Cerebellar nuclear complex (tissue), 1 donor: ENCODE results near the gene CTSW.
"Not testable (repeated sequence)": the region's sequence is repeated elsewhere in the genome, so short reads cannot be mapped to it uniquely, and the experiment has no call there.

ENCODE experiments used
- DNase-seq, 2 experiments: peaks; one replicate each; lab custom pipeline; 2025; lab: John Stamatoyannopoulos, UW

Gene CTSW

GRCh38 chr11:65879617-65880016 lies at the start of gene CTSW:
Gene CTSW, plus strand, starts transcription at chr11:65879837. Its CDS starts 18 bp downstream, at chr11:65879855.
- DNase-seq, result no peak

- not testable (repeated sequence) for DNase-seq
Observed at GRCh38 chr11:65832231-65832630, 47.4 kb upstream of the CTSW start.

- peak; percentile 76 to 96 for DNase-seq
Observed at GRCh38 chr11:65833297-65834030, 46.2 kb upstream of the CTSW start, which contains the start of gene SNX32. Gene SNX32, plus strand, starts transcription at chr11:65833963. Its CDS starts 103 bp downstream, at chr11:65834066.

GRCh38 chr11:65834202-65834601 lies 45.4 kb upstream of the CTSW start:
- no peak for DNase-seq

GRCh38 chr11:65842144-65842543 lies 37.5 kb upstream of the CTSW start:
- DNase-seq, result no peak

GRCh38 chr11:65843811-65844210 lies 35.8 kb upstream of the CTSW start:
- DNase-seq, result no peak

- no peak for DNase-seq
Observed at GRCh38 chr11:65844231-65844872, 35.3 kb upstream of the CTSW start.

GRCh38 chr11:65847746-65848145 lies 31.9 kb upstream of the CTSW start:
- no peak for DNase-seq

- DNase-seq, result not testable (repeated sequence)
Observed at GRCh38 chr11:65848693-65849092, 30.9 kb upstream of the CTSW start.

GRCh38 chr11:65849366-65849765 lies 30.3 kb upstream of the CTSW start:
- DNase-seq, result no peak

- no peak for DNase-seq
Observed at GRCh38 chr11:65849771-65850216, 29.8 kb upstream of the CTSW start.

- no peak for DNase-seq
Observed at GRCh38 chr11:65850217-65851082, 29.2 kb upstream of the CTSW start.

GRCh38 chr11:65851083-65851579 lies 28.5 kb upstream of the CTSW start:
- no peak for DNase-seq

GRCh38 chr11:65851811-65852507 lies 27.7 kb upstream of the CTSW start:
- no peak for DNase-seq

GRCh38 chr11:65852508-65853245 lies 27.0 kb upstream of the CTSW start:
- DNase-seq, result no peak

GRCh38 chr11:65853246-65853979 lies 26.2 kb upstream of the CTSW start:
- DNase-seq, result no peak

GRCh38 chr11:65854161-65854592 lies 25.5 kb upstream of the CTSW start:
- no peak for DNase-seq

- no peak for DNase-seq
Observed at GRCh38 chr11:65854852-65855837, 24.5 kb upstream of the CTSW start.

- DNase-seq, result no peak
Observed at GRCh38 chr11:65855927-65856363, 23.7 kb upstream of the CTSW start.
